ENCODE measurements around the gene SLC6A6.

Gene SLC6A6

DNA sequence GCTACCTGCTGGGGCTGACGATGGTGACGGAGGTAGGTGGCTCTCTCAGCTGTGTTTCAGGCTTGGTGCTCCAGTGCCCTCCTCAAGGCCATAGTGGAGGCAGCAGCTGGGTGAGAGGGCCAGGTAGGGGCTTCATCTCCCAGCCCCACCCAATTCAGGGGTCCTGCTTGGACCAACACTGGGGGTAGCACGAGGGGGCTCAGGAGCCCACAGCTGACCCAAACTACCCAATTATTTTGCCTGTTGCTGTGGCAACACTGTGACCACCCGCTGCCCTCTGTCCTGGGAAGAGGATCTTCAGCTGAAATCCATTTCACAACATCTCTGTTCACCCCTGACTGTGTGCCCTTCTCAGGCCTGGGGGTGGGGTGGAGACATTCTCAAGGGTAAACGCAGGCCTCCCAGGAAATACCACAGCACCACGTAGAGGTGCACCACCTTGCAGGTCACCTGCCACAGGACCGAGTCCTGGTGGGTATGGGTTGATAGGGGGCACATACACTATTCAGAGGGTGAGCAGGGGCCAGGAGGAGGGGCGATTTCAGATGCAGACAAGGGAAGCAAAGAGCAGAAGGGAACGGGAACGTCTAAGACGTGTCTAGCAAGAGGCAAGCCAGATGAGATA is 75.0 kb downstream of the SLC6A6 start:
- DNase-seq (ENCODE audit: extremely low spot score, insufficient read length, low read depth) (no peak), FAIRE-seq (no peak)

- DNase-seq (ENCODE audit: extremely low spot score, insufficient read length, low read depth) (no peak), FAIRE-seq (no peak)
Observed at GRCh38 chr3:14478956-14479550, 76.6 kb downstream of the SLC6A6 start.

GRCh38 chr3:14479591-14479990 is 77.2 kb downstream of the SLC6A6 start:
- no peak for DNase-seq (ENCODE audit: extremely low spot score, insufficient read length, low read depth)
- no peak for FAIRE-seq

DNA sequence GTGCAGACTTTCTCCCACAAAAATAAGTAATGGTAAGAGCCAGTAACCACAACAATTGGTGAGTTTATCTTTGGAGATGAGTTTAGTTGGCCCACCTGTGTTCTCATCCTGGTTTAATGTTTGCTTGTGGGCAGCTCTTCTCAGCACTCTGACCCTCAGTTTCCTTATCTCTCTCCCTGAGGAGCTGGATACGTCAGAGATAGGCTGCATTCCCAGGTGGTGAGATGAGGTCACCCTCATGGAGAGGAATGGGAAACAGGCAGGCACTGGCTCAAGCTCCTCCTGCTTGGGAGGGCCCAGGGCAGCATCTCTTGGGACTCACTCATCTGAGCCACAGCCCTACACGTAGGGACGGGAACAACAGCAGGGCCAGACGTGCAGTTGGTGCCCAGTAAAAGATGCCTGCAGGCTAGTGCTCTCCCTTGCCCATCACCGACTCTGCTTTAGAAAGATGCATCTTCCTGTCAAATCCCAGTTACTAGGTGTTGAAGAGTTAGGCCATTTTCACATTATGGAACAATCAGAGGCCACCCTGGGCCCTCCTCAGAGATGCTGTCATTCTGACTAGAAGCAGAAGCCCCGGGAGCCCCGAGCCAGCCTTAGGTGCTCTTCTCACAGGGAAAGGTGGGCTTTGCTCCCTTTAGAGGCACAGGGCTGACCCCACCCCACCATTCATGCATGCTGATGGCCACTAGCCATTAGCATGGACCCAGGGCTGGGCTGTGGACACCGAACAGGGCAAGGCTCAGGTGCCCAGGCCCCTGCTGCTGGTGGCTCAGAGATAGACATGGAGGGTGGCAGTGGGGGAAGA is 78.0 kb downstream of the SLC6A6 start:
- DNase-seq (ENCODE audit: extremely low spot score, insufficient read length, low read depth) (no peak), FAIRE-seq (no peak)

DNA sequence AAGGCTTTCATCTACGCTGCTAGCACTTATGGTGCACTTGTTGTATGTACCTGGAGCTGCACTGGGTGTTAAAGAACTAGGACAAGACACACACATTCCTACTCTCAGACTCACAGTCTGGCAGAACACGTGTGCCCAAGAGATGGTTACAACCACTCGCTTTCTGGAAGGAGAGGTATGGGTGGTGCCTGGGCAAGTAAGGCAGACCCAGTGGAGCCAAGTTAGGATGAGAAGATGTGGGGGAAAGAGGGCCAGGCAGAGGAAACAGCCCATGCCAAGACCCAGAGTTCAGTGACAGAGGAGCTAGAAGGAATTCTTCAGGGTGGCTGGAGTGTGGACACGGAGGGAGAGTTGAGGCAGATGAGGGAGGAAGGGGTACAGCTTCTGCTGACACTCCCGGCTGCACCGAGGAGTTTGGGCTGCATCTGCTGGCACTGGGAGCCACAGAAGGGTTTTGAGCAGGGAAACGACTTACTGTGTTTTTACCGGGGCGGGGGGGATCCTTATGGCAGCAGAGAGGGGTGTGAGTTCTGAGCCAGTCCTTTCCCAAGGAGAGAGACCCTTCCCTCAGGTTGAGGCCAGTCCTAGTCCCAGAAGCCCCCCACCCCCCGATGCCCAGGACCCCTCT is 78.7 kb downstream of the SLC6A6 start:
- FAIRE-seq (no peak), DNase-seq (ENCODE audit: extremely low spot score, insufficient read length, low read depth) (no peak)

DNA sequence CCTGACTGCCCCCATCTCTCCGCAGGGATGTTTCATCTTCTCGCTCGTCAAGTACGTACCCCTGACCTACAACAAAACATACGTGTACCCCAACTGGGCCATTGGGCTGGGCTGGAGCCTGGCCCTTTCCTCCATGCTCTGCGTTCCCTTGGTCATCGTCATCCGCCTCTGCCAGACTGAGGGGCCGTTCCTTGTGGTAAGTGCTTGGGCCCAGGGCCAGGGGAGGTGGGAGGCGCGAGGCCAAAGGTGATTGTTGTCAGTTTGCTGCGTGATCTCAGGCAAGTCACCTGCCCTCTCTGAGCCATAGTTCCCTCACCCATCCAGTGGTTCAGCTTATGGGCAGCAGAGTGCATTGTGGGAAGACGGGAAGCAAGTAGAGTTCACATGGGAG is 79.2 kb downstream of the SLC6A6 start:
- DNase-seq (ENCODE audit: extremely low spot score, insufficient read length, low read depth) (no peak), FAIRE-seq (no peak)

- no peak for DNase-seq (ENCODE audit: extremely low spot score, insufficient read length, low read depth)
Observed at GRCh38 chr3:14482271-14482721, 79.9 kb downstream of the SLC6A6 start.

DNA sequence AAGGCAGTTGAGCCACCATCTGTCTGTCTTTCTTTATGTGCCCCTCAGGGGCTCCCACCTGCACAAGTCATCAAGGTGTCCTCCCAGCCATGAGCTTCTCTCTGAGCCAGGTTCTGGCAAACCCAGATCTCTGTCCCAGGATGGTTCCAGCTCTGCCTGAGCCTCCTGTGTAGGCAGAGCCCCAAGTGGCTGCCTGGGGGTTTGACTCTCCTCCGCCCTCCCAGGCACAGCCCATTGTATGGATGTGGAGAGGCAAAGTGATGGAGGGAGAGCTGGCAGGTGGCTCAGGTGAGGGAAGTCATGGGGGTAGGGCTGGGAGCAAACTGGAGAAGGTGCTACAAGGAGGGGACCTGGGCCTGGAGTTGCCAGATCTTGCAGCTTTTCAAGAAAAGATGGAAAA is 80.9 kb downstream of the SLC6A6 start:
- FAIRE-seq: no peak

More at GRCh38 chr3:14482271-14482721, 79.9 kb downstream of the SLC6A6 start:
- no peak for FAIRE-seq

DNA sequence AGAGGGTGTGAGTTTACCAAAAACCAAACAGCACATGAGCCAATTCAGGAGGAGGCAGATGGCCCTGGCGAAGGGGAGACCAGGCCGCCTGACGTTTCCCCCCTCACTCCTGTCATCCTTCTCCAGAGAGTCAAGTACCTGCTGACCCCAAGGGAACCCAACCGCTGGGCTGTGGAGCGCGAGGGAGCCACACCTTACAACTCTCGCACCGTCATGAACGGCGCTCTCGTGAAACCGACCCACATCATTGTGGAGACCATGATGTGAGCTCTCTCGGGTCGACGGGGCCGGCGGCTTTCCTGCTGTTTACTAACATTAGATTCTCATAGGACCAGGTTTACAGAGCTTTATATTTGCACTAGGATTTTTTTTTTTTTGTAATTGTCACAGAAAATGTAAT is 82.3 kb downstream of the SLC6A6 start:
- DNase-seq (ENCODE audit: extremely low spot score, insufficient read length, low read depth) (no peak), FAIRE-seq (no peak)

More for the DNA sequence above, 80.9 kb downstream of the SLC6A6 start:
- DNase-seq (ENCODE audit: extremely low spot score, insufficient read length, low read depth): no peak

DNA sequence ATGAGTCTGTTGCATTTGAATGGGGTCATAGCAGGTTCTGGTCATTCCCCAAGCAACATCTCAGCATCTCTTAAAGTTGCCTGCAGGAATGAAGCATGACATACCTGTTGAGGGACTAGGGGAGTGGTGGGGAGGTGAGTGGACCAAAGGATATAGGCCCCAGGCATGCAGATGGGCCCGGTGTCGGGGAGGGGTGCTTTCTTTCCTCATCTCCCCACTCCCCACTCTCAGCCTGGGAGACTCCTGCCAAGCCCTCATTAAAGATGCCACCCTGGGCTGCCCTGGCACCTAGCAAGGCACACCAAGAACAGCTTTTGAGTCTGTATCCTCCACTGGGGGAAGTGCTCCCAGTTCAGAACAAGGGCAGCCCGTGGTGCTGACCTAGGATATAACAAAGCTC is 83.6 kb downstream of the SLC6A6 start:
- FAIRE-seq (no peak), DNase-seq (ENCODE audit: extremely low spot score, insufficient read length, low read depth) (no peak)

- FAIRE-seq (peak; percentile 35), DNase-seq (ENCODE audit: extremely low spot score, insufficient read length, low read depth) (no peak)
Observed at GRCh38 chr3:14486460-14486859, 84.1 kb downstream of the SLC6A6 start.

GRCh38 chr3:14487086-14487485 is 84.7 kb downstream of the SLC6A6 start:
- DNase-seq (ENCODE audit: extremely low spot score, insufficient read length, low read depth): no peak
- no peak for FAIRE-seq

DNA sequence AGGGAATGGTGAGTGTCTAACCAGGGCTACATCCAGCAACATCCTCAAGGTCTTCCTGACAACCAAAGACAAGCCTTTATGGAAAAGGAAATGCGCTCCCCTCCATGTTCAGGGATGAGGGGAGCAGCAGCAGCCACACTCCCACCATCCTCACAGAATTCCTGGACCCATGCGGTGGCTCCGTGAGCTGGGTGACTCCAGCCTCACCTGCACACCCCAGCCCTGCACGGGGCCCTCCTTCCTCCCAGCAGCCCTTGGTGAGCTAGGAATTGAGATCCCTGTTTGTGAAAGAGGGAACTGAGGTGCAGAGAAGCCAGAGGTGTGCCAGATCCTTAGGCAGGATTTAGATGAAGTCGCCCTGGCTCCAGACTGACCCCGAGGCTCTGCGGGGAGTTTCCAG is 85.4 kb downstream of the SLC6A6 start:
- FAIRE-seq: no peak

GRCh38 chr3:14488286-14489041 is 86.1 kb downstream of the SLC6A6 start:
- FAIRE-seq: no peak

More for the DNA sequence above, 85.4 kb downstream of the SLC6A6 start:
- no peak for DNase-seq (ENCODE audit: extremely low spot score, insufficient read length, low read depth)

DNA sequence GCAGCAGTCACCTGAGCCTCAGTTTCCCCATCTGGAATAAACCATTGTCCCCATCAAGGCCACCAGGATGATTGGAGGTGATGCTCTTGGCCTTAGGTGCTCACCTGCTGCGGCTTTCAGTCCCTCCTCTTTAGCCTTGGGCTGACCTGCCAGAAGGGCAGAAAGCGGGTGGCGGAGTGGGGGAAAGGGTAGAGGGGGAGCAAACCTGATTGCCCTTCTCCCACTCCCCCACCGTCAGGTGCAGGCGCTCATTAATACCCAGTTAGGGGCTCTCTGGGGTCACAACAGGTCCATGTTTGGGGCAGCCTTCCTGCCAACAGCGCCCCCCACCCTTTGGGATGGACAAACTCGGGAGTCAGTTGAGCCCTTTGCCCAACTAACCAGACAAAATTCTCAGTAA is 87.2 kb downstream of the SLC6A6 start:
- DNase-seq (ENCODE audit: extremely low spot score, insufficient read length, low read depth): no peak
- FAIRE-seq: no peak

More at GRCh38 chr3:14488286-14489041, 86.1 kb downstream of the SLC6A6 start:
- no peak for DNase-seq (ENCODE audit: extremely low spot score, insufficient read length, low read depth)

DNA sequence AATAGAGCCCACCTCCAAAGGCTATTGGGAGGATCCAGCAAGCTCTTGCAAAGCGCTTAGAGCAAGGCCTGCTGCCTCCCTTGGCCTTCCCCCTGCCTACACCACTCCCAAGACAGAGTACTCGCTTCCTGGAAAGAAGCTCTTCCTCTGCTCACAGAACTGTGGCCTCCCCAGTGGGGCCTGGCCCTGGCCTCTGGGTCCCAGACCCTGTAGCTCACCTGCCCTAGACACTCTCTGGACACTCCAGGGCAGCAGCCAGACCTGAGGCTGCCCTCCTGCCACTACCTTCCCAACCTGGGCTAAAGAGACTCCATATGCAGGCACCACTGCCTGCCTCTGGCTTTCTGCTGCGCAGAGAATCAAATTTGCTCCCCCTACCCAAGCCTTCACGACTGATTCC is 87.8 kb downstream of the SLC6A6 start:
- FAIRE-seq (no peak), DNase-seq (ENCODE audit: extremely low spot score, insufficient read length, low read depth) (no peak)

GRCh38 chr3:14490831-14491230 is 88.4 kb downstream of the SLC6A6 start:
- FAIRE-seq (no peak), DNase-seq (ENCODE audit: extremely low spot score, insufficient read length, low read depth) (no peak)

- no peak for DNase-seq (ENCODE audit: extremely low spot score, insufficient read length, low read depth)
- no peak for FAIRE-seq
Observed at GRCh38 chr3:14491396-14492190, 89.2 kb downstream of the SLC6A6 start.

All from GM18507 (cell line).